C4-2B (cell line): ENCODE data around the gene SYNJ2.

Experiments
- H3K27ac ChIP-seq: fragments of 450-650 bp; 2 replicates; pipeline ENCODE4 v1.5.1; 2017
- ZFX ChIP-seq: fragments of 450-650 bp; IDR thresholded peaks from 2 replicates; pipeline ENCODE4 v1.6.1; 2017
- TF ChIP-seq, protein P1 (sequence below): fragments of 450-650 bp; conservative IDR thresholded peaks from 2 replicates; pipeline ENCODE4 v1.5.1; 2017; ENCODE audit warnings: mild to moderate bottlenecking

The SYNJ2 gene

DNA sequence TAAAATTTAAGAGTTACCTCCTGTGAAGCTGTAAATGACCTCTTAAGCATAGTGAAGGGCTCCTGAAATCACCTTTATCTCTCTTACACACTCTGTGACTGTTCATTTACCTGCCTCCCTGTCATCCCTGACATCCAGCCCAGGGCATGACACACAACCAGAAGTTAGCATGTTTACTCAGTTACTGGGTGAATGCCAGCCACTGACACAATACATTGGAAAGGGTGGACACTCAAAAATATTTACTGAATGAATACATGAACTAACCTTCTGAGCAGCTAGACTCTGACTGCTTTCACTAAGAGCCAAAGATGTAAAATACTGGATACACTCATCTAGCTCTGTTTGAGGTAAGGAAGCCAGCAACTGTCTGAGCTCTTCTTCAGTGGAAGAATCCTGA lies 161.1 kb downstream of the SYNJ2 start:
- no peak for TF ChIP-seq ZFX
- TF ChIP-seq, protein P1, sequence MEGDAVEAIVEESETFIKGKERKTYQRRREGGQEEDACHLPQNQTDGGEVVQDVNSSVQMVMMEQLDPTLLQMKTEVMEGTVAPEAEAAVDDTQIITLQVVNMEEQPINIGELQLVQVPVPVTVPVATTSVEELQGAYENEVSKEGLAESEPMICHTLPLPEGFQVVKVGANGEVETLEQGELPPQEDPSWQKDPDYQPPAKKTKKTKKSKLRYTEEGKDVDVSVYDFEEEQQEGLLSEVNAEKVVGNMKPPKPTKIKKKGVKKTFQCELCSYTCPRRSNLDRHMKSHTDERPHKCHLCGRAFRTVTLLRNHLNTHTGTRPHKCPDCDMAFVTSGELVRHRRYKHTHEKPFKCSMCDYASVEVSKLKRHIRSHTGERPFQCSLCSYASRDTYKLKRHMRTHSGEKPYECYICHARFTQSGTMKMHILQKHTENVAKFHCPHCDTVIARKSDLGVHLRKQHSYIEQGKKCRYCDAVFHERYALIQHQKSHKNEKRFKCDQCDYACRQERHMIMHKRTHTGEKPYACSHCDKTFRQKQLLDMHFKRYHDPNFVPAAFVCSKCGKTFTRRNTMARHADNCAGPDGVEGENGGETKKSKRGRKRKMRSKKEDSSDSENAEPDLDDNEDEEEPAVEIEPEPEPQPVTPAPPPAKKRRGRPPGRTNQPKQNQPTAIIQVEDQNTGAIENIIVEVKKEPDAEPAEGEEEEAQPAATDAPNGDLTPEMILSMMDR, result no peak
- H3K27ac ChIP-seq, result no peak overlapping the region; the same call in 1 of the 2 replicates

DNA sequence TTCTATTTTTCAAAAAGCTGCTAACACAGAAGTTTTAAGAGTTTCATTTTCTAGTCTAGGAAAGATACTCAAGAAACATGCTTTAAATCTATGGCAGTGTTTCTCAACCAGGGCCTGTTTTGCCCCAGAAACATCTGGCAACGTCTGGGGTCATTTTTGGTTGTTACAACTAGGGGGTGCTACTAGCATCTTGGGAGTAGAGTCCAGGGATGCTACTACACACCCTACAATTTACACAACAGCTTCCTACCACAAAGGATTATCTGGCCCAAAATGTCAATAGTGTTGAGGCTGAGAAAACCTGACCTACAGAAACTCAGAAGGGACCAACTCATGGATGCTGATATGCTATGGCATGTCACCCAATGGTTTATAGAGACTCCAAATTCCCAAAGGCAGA lies 162.0 kb downstream of the SYNJ2 start:
- TF ChIP-seq ZFX, result no peak
- TF ChIP-seq, protein P1, result no peak; the same call in 1 of the 2 replicates
- no peak overlapping the region for H3K27ac ChIP-seq
